ENCODE data around the gene TIMM10.

GRCh38 chr11:57513452-57513795 lies 17.1 kb downstream of the TIMM10 start:
- TF ChIP-seq CTCF (IDR thresholded peaks at IDR 0.05) (no peak), ZFX (IDR thresholded peaks at IDR 0.05; ENCODE audit: borderline replicate concordance) (no peak)

Measured in 22Rv1 (cell line).